Testis (tissue), 2 donors: ENCODE measurements around the gene OIP5.

Experiments used
- POLR2A ChIP-seq: fragments of 450-650 bp; IDR thresholded peaks from one replicate; pipeline ENCODE4 v1.6.1; 2017; ENCODE audit warnings: antibody characterized with exemption, mild to moderate bottlenecking, moderate library complexity
- TF ChIP-seq, protein P1 (sequence below), 3 experiments: fragments of 450-650 bp in 2 of 3; fragments of 200-600 bp in 1 of 3; sonication (generic) in 1 of 3; IDR thresholded peaks; one replicate each; pipeline ENCODE4 v1.5.1; 2016 to 2019; ENCODE audit warnings: antibody characterized with exemption in 3 of 3, mild to moderate bottlenecking in 2 of 3, moderate library complexity in 1 of 3

DNA sequence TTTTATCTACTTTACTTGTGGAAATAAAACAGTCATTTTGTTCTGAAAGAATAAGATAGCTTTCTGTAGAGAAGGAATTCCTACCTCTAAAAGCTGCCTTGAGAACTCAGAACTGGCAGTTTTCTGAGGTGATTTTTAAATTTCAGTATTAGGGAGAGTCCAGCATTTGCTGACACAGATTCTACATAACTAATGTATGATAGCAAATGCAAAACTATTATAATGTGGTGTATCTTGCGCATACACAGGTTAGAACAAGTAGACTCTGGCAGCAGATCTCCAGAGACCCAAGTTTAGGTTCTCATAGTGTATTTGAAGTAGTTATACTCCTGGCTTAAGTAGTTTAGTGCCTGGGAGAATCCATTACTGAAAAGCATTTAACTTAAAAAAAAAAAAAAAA is 30.8 kb downstream of the OIP5 start:
- TF ChIP-seq, protein P1, sequence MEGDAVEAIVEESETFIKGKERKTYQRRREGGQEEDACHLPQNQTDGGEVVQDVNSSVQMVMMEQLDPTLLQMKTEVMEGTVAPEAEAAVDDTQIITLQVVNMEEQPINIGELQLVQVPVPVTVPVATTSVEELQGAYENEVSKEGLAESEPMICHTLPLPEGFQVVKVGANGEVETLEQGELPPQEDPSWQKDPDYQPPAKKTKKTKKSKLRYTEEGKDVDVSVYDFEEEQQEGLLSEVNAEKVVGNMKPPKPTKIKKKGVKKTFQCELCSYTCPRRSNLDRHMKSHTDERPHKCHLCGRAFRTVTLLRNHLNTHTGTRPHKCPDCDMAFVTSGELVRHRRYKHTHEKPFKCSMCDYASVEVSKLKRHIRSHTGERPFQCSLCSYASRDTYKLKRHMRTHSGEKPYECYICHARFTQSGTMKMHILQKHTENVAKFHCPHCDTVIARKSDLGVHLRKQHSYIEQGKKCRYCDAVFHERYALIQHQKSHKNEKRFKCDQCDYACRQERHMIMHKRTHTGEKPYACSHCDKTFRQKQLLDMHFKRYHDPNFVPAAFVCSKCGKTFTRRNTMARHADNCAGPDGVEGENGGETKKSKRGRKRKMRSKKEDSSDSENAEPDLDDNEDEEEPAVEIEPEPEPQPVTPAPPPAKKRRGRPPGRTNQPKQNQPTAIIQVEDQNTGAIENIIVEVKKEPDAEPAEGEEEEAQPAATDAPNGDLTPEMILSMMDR (IDR thresholded peaks at IDR 0.05): no peak
- TF ChIP-seq POLR2A: no peak
